Activated CD8-positive, alpha-beta memory T cell treated with anti-CD3 and anti-CD28 coated beads, Interleukin-2, amount 50 U/mL, for 1 hour (primary cell): ENCODE data around the gene ZNF322.

Experiments
- DNase-seq: peaks from one replicate; pipeline ENCODE4 v3.0.0-alpha.2; 2020; ENCODE audit errors: extremely low read depth

The ZNF322 gene

DNA sequence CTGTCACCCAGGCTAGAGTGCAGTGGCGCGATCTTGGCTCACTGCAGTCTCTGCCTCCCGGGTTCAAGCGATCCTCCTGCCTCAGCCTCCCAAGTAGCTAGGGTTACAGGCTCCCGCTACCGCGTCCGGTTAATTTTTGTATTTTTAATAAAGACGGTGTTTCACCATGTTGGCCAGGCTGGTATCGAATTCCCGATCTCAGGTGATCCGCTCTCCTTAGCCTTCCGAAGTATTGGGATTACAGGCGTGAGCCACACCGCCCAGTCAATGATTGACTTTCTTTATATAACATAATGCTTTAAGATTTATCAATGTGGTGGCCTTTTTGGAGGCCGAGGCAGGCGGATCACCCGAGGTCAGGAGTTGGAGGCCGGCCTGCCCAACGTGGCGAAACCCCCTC, 70.6 kb downstream of the ZNF322 start:
- DNase-seq, result no peak
